ENCODE measurements around the gene ME2.

GRCh38 chr18:50928551-50928950, 49.6 kb downstream of the ME2 start:
- TF ChIP-seq GATA2 (IDR thresholded peaks at IDR 0.05; ENCODE audit: low read depth, low read length): no peak
- TF ChIP-seq GATA3 (IDR thresholded peaks at IDR 0.05; ENCODE audit: low read depth, low read length): no peak

Measured in SH-SY5Y (cell line).